Stimulated activated CD4-positive, alpha-beta T cell treated with anti-CD3 and anti-CD28 coated beads, Interleukin-1b, Interleukin-23, amount 100 ng/mL, for 1 hour (primary cell): ENCODE measurements around the gene ROR1.
"Not testable (repeated sequence)": the region's sequence is repeated elsewhere in the genome, so short reads cannot be mapped to it uniquely, and the experiment has no call there.

Experiments used
- DNase-seq, 2 donors: peaks; one replicate each; pipeline ENCODE4 v3.0.0-alpha.2; 2020; ENCODE audit warnings: low read depth in 2 of 2

Gene ROR1

DNA sequence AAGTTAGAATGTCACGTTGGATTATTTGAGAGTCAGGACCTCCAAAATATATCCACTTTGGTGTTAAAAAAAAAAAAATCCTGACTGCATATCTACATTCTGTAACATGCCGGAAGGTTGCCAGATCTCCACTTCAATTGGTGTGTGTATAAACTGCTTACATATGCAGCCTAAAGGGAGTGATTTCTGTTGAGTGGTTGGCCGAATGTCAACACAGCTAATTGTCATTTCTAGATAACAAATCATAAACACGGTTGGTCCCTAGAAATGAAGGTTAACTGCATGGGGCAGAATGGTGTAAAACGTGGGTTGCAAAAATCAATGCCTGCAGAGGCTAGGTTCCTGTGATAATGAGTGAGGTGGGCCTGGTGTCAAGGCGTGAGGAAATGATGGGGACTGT is 15.0 kb upstream of the ROR1 start:
- DNase-seq = no peak

DNA sequence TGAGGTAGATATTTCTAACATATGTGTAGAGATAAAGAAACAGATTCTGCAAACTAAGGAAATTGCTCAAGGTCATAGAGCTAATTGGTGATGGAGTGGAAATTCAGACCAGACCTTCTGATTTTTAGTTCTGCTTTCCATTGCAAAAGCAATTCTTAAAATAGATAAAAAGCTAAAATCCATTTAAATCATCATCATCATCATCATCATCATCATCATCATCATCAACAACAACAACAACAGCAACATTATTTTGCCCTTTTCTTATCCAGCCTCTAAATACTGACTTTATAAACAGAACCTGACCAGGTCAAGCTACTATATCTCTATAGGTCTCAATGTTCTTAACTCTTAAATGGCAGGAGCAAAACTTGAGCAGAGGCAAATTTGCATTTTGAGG is 14.0 kb upstream of the ROR1 start:
- DNase-seq = no peak

GRCh38 chr1:63770381-63770780 is 3.4 kb upstream of the ROR1 start:
- DNase-seq = no peak

- DNase-seq = no peak
Observed at GRCh38 chr1:63772201-63772600, 1.6 kb upstream of the ROR1 start.

GRCh38 chr1:63772876-63773275 is 941 bp upstream of the ROR1 start:
- DNase-seq = no peak

- no peak for DNase-seq
Observed at GRCh38 chr1:63773496-63773814, 362 bp upstream of the ROR1 start.

DNA sequence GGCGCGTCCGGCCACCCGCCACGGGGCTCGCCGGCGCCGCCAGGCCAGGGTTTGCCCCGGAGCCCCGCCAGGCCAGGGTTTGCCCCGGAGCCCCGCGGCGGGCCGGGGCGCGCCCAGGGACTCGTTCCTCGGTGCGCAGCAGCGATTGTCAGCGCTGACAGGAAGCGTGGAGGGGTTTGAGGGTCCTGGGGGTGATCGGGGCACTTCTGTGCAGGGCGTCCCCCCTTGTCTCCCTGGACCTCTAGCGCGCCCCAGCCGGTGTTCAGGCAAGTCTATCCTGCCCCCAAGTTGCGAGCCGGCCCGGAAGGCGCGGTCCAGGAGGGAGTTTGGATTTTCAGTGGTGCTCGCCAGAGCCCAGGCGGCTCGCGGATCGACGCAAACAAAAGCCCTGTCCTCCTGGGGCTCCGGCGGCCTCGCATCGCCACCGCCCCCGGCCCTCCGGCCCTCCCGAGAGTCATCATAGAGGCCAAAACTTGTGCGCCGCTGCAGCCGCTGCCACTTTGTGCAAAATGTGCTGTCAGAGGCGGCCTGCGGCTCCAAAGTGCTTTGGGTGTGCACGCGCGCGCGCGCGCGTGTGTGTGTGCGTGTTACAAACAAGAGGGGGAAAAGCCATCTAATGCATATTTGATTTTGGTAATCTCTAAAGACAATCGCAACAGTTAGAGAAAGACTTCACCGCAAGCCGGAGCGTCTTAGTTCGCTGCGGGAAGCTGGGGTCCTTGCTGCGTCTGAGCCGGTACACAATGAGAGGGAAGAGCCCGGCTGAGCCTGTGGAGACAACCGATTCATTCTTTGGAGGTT is 1.0 kb downstream of the ROR1 start:
- no peak for DNase-seq

GRCh38 chr1:63775418-63776127 is 1.8 kb downstream of the ROR1 start:
- DNase-seq = no peak

GRCh38 chr1:63777286-63777685 is 3.5 kb downstream of the ROR1 start:
- no peak for DNase-seq

DNA sequence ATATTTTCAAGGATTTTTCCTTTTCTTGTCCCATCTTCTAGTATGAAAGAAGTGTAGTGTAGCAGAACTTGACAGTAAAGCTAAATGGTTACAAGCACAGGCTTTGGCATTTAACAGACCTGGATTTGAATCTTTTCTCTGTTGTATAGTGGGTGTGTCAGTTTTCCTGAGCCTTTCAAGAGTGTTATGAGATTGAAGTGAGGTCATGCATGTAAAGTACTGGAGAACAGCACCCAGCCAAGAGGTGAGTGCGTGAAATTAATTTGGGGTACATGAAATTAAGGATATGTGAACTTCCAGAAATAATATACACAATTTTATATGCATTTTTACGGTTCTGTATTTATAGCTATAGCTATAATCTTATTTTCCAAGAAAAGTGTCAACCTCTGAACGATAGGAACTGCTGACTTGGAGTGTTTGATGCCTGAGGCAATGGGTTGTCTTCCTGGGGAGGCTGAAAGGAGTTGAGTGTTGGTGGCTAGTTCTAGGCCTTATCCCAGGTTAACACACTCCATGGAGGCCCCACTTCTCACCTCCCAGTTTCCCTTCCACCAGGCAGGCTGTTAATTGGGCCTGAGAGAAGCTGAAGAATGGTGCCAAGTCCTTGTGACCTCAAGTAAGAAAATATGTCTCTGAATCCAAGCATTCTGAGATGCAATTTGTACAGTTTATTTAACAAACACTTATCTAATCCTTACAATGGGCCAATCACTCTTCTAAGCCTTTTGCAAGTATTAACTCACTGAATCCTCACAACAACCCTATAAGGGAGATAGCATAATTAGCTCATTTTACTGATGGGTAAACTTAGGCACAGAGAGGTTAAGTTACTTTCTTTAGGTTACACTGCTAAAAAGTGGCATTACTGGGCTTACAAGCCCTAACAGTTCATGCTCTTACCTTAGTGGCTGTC is 4.4 kb downstream of the ROR1 start:
- DNase-seq = no peak

GRCh38 chr1:63779338-63780211 is 5.8 kb downstream of the ROR1 start:
- DNase-seq = no peak

GRCh38 chr1:63780565-63780964 is 6.7 kb downstream of the ROR1 start:
- no peak for DNase-seq

DNA sequence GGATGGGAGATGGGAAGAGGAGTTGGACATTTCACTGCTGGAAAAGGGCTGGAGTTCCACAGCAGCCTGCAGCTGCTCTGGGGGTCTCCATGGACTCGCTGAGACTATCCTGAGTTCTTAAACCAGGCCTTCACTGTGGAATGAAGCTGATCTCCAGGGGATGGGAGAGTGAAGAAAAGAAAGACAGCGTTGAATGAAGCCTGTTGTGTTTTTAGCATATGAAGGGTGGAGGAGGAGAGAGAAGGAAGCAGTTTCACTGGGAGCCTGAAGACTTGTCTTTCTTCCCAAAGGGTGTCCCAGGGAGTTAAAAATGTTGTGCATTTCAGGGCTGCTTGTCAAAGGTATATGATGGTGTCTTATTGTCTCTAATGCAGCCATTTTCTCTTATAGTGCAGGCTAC is 9.2 kb downstream of the ROR1 start:
- no peak for DNase-seq

DNA sequence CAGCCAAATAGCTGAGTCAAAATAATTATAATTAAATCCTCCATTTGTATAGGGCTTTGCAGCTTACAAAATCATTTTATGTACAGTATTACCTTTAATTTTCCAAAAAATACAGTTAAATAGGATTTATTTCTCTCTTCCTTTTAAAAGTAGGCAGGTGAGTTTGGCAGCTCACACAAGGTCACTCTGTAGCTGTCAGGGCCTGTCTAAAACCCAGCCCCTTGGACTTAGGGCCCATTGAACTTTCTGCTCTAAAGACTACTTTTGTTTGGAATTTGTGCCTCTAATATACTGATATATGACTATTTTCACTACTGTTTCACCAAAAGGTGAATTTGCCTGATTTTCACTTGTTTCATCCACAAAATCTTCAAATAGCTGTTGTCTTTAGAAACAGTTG is 10.3 kb downstream of the ROR1 start:
- DNase-seq = no peak

DNA sequence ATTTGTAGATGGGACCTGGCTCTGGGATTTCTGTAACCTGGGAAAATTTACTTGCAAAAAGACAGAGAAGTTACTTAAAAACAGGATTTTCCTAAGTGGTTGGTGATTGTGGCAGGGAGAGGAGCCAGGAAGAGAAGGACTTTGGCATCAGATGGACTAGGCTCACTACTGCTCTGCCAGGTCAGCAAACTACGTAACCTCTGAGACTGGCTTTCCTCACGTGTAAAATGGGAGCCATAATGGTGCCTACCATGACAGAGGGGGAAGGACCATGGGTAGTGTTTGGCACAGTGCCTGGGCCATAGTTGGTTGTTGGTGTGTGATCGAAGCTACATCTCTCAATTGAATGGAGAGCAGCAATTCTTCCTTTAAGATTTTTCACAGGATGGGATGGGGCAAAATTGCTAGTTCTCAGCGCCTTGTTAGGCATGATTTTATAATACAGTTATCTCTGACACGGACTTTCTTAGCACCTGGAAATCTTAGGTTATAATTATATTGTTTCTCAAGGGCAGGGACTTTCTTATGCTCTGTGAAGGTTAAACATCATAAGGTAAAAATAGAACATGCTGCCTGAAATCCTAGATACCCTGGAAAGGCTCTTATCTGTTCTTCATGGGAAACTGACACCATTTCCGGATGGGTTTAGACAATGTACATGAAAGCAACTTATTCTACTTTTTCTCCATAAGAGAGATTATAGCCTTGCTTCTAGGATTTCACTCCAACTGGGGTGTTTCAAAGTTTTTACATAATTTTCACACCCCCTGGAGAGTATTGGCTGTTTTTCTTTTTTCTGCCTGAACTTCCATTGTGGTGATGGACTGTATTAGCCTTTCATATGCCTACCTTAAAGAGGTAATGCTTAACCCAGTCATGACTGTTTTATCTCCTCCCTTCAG is 10.9 kb downstream of the ROR1 start:
- DNase-seq = no peak

- not testable (repeated sequence) for DNase-seq
Observed at GRCh38 chr1:63787270-63787669, 13.5 kb downstream of the ROR1 start.

- no peak for DNase-seq
Observed at GRCh38 chr1:63787875-63788274, 14.1 kb downstream of the ROR1 start.

DNA sequence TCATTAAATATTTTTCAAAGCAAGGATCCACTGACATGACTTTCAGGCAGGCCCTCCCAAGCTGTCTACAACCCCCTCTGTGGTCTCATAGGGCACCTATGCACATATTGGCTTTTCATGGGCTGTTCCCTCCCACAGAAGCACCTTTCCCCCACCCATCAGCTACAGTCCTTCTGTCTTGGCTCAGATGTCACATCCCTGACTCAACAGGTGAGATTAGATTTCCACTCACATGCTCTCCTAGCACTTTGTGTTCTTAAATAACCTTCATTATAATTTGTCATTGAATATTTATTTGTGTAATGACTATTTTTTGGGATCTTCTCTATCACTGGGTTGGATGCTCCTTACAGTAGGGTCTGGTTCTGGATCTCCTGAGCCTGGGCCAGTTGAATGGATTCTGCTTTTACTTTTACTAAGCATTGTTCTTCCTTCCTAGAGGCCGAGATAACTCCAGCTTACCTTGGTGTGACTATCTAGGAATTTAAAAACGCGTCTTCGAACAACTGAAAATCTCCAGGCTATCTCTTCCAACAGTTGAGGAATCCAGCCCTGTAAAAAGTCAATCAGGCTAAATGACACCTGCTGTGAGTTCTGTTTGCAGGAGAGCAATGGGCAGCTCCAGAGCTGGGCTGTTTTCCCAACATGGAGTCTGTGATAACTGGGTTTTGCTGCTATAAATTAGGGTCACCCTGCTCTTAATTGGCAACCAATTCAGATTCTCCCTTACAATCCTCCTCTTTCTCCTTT is 16.2 kb downstream of the ROR1 start:
- DNase-seq = no peak

DNA sequence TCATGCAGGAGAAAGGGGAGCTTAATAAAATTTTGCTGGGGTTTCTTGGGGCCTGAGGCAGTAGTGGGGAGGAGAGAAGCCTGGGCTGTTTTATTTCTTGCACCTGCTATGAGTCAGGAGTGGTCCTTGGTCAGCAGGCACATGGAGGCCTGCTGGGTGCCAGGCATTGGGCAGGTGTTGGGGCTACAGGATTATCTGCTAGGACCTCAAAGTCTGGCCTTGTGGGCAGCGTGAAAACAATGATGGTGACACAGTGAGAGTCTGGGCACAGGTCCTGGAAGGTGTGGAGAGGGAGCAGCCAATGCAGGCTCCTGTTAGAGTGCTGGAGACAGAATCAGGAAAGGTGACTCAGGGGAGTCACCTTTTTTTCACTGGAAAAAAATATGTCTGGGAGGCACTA is 17.2 kb downstream of the ROR1 start:
- DNase-seq = no peak

GRCh38 chr1:63792152-63792551 is 18.3 kb downstream of the ROR1 start:
- no peak for DNase-seq
